Measurements from ENCODE around the gene ANAPC15. TPM values are rescaled to one million over a fixed set of nuclear protein-coding genes. Genes with fewer than 3 reads are reported as not detected.

The ANAPC15 gene
- total and polyA plus RNA-seq, 2 of the 13 experiments (the other 11 are each of a cell fraction or from before 2014, with no cell fraction given) = 18.8 to 25.7 TPM

DNA sequence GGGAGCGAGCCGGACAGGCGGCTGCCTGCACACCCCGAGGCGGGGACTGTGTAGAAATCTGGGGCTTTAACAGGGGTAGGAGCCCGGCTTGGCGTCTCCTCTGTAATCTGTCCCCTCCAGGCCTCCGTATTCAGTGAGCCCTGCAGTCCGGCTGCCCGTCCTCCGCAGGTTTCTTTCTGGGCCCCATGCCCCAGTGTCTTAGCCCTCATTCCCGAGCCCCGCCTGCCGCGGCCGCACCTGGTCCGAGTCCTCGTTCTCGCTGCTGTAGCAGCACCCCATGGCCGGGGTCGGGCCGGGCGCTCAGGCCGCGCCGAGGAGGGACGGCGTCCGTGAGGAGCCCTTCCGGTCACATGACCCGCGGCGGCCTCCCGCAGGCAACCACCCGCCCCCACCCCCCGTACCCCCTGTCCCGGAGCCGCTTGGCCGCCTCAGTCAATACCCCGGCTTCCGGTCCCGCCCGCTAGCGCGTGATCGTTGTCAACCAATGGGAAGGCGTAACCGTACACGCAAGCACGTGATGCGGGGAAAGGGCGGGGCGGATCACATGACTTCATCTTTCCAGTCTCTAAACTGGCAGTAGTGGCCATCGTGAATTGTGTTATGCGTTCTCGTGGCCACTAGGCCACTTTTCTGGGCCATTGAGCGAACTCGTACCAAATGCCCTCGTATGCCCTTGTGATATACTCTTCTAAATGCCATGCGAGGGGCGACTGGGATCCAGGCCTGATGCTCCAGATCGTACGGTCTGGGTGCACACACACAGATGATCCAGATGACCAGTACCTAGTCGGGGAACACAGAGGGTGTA, 9.3 kb downstream of the ANAPC15 start, which contains the start of gene LAMTOR1 (continued):
- TF ChIP-seq ZNF660 (CRISPR knock-in tag; IDR thresholded peaks at IDR 0.05; ENCODE audit: borderline replicate concordance, low read depth) (no peak), CCAR2 (optimal IDR thresholded peaks at IDR 0.05; ENCODE audit: low read depth, low read length) (no peak), SMAD1 (CRISPR knock-in tag; IDR thresholded peaks at IDR 0.05; ENCODE audit: borderline replicate concordance, low read depth) (no peak; the same call in 1 of the 2 replicates), ZIK1 (CRISPR knock-in tag; IDR thresholded peaks at IDR 0.05; ENCODE audit: borderline replicate concordance, low read depth) (0 out of 2 replicates have a peak, but pooled peaks have one; percentile 6), MED8 (CRISPR knock-in tag; IDR thresholded peaks at IDR 0.05; ENCODE audit: insufficient replicate concordance) (peak; percentile 53), NBN (conservative IDR thresholded peaks at IDR 0.05) (no peak), NR2F6 (IDR thresholded peaks at IDR 0.05) (no peak), NR2F6 (CRISPR knock-in tag; IDR thresholded peaks at IDR 0.05) (no peak), AHR (CRISPR knock-in tag; IDR thresholded peaks at IDR 0.05) (0 out of 2 replicates have a peak, but pooled peaks have one; percentile 16), ARNT2 (CRISPR knock-in tag; IDR thresholded peaks at IDR 0.05; ENCODE audit: low read depth) (no peak), ZNF749 (CRISPR knock-in tag; IDR thresholded peaks at IDR 0.05; ENCODE audit: borderline replicate concordance) (no peak; the same call in 1 of the 2 replicates), STAG1 (CRISPR knock-in tag; IDR thresholded peaks at IDR 0.05) (no peak), AGO2 (optimal IDR thresholded peaks at IDR 0.05; ENCODE audit: low read depth, low read length) (peak; percentile 71), IKZF1 (IDR thresholded peaks at IDR 0.05) (no peak), KDM5A (IDR thresholded peaks at IDR 0.05; ENCODE audit: borderline replicate concordance, low read length) (peak; percentile 88), ZNF781 (CRISPR knock-in tag; IDR thresholded peaks at IDR 0.05; ENCODE audit: borderline replicate concordance, not compliant biosample characterization) (peak; percentile 67), ZNF33A (CRISPR knock-in tag; IDR thresholded peaks at IDR 0.05; ENCODE audit: borderline replicate concordance) (no peak), NKX3-1 (CRISPR knock-in tag; IDR thresholded peaks at IDR 0.05) (0 out of 2 replicates have a peak, but pooled peaks have one; percentile 53)
- TF ChIP-seq, protein P1, sequence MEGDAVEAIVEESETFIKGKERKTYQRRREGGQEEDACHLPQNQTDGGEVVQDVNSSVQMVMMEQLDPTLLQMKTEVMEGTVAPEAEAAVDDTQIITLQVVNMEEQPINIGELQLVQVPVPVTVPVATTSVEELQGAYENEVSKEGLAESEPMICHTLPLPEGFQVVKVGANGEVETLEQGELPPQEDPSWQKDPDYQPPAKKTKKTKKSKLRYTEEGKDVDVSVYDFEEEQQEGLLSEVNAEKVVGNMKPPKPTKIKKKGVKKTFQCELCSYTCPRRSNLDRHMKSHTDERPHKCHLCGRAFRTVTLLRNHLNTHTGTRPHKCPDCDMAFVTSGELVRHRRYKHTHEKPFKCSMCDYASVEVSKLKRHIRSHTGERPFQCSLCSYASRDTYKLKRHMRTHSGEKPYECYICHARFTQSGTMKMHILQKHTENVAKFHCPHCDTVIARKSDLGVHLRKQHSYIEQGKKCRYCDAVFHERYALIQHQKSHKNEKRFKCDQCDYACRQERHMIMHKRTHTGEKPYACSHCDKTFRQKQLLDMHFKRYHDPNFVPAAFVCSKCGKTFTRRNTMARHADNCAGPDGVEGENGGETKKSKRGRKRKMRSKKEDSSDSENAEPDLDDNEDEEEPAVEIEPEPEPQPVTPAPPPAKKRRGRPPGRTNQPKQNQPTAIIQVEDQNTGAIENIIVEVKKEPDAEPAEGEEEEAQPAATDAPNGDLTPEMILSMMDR (CRISPR knock-in tag; IDR thresholded peaks at IDR 0.05) = peak; percentile 33; the same call in 1 of the 2 replicates
- TF ChIP-seq, protein P2, sequence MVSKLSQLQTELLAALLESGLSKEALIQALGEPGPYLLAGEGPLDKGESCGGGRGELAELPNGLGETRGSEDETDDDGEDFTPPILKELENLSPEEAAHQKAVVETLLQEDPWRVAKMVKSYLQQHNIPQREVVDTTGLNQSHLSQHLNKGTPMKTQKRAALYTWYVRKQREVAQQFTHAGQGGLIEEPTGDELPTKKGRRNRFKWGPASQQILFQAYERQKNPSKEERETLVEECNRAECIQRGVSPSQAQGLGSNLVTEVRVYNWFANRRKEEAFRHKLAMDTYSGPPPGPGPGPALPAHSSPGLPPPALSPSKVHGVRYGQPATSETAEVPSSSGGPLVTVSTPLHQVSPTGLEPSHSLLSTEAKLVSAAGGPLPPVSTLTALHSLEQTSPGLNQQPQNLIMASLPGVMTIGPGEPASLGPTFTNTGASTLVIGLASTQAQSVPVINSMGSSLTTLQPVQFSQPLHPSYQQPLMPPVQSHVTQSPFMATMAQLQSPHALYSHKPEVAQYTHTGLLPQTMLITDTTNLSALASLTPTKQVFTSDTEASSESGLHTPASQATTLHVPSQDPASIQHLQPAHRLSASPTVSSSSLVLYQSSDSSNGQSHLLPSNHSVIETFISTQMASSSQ (IDR thresholded peaks at IDR 0.05; ENCODE audit: low read depth) = no peak
- TF ChIP-seq, protein P2 (CRISPR knock-in tag; IDR thresholded peaks at IDR 0.05; ENCODE audit: borderline replicate concordance) = peak; percentile 41; the same call in 1 of the 2 replicates
- TF ChIP-seq, protein P3, sequence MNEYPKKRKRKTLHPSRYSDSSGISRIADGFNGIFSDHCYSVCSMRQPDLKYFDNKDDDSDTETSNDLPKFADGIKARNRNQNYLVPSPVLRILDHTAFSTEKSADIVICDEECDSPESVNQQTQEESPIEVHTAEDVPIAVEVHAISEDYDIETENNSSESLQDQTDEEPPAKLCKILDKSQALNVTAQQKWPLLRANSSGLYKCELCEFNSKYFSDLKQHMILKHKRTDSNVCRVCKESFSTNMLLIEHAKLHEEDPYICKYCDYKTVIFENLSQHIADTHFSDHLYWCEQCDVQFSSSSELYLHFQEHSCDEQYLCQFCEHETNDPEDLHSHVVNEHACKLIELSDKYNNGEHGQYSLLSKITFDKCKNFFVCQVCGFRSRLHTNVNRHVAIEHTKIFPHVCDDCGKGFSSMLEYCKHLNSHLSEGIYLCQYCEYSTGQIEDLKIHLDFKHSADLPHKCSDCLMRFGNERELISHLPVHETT (CRISPR knock-in tag; conservative IDR thresholded peaks at IDR 0.05) = no peak; the same call in none of the 2 replicates
